Inflammatory macrophage treated with lipopolysaccharide for 4 hours (primary cell): Measurements from ENCODE around the gene TNF.
A peak's percentile ranks its signal among the peaks of the same experiment; 100 is the strongest.

Experiments used
- DNase-seq: peaks from one replicate; pipeline ENCODE4 v3.0.0-alpha.2; 2020

TNF gene

DNA sequence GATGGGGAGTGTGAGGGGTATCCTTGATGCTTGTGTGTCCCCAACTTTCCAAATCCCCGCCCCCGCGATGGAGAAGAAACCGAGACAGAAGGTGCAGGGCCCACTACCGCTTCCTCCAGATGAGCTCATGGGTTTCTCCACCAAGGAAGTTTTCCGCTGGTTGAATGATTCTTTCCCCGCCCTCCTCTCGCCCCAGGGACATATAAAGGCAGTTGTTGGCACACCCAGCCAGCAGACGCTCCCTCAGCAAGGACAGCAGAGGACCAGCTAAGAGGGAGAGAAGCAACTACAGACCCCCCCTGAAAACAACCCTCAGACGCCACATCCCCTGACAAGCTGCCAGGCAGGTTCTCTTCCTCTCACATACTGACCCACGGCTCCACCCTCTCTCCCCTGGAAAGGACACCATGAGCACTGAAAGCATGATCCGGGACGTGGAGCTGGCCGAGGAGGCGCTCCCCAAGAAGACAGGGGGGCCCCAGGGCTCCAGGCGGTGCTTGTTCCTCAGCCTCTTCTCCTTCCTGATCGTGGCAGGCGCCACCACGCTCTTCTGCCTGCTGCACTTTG is at the start of gene TNF:
Gene TNF, plus strand, starts transcription at position 231 of the 567 bp plus-strand sequence. Its CDS starts 177 bp downstream, at position 408.
- DNase-seq = peak; percentile 98

DNA sequence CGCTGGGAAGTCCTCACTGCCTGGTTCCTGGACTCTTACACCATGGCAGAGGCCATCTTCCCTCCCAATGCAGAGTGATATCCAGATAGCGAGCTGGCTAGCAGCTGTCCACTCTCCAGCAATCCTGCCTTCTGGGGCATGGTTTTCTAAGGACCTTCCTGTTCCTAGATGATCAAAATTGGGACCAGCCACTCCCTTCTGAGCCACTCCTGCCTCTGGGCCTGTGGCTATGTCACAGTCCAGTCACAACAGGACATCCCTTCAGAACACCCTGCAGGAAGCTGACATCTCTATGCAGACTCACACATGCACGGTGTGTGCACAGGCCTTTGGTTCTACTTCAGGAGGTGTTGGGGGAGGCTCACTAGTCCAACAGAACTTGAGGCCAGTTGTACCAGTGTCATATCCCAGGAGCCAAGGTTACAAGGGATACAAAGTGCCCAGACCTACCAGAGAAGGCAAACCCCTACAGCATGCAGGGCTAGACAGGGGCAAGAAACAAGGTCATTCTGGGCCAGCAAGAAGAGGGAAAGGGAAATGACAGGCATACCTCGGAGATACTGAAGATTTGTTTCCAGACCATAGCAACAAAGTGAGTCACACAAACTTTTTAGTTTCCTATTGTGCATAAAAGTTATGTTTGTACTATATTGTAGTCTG is 49.3 kb upstream of the TNF start:
- no peak for DNase-seq

DNA sequence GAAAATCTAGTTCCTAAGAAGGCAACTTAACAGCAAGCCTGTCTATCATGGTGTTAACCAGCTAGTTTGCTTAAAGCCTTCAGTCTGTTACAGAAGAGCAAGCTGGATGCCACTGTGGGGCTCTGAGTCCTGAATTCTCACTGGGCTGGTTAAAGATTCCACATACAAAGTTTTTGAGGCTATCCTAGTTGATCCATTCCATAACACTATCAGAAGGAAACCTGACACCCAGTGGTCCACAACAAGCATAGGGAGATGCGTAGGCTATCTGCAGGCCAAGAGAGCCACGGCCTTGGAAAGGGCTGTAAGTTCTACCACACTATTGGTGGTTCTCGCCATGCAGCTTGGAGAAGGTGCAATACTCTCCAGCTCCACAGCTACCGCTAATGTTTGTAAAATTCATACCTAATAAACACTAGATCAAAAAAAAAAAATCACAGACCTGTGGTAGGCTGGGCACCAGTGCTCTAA is 47.0 kb upstream of the TNF start:
- DNase-seq = no peak

DNA sequence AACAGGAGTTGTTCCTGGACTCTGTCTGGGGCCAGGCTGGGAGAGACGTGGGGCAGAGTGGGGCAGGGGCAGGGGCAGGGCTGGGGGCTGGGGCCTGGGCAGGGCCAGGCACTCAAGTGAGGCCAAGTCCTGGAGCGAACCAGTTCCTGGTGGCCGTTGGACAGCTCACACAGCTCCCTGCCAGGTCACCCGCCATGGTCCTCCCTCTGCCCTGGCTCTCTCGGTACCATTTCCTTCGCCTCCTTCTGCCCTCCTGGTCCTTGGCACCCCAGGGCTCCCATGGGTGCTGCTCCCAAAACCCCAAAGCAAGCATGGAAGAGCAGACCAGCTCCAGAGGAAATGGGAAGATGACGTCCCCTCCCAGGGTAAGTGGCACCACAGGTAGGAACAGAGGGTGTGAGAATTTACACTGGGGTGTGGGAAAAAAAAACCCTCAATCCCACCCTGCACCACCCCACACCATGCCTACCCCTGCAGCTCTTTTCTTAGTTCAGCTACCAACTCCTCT is 46.5 kb upstream of the TNF start, which contains the start of gene MCCD1:
Gene MCCD1, plus strand, starts transcription at position 142 of the 508 bp plus-strand sequence. Its CDS starts 53 bp downstream, at position 195.
- DNase-seq = no peak

DNA sequence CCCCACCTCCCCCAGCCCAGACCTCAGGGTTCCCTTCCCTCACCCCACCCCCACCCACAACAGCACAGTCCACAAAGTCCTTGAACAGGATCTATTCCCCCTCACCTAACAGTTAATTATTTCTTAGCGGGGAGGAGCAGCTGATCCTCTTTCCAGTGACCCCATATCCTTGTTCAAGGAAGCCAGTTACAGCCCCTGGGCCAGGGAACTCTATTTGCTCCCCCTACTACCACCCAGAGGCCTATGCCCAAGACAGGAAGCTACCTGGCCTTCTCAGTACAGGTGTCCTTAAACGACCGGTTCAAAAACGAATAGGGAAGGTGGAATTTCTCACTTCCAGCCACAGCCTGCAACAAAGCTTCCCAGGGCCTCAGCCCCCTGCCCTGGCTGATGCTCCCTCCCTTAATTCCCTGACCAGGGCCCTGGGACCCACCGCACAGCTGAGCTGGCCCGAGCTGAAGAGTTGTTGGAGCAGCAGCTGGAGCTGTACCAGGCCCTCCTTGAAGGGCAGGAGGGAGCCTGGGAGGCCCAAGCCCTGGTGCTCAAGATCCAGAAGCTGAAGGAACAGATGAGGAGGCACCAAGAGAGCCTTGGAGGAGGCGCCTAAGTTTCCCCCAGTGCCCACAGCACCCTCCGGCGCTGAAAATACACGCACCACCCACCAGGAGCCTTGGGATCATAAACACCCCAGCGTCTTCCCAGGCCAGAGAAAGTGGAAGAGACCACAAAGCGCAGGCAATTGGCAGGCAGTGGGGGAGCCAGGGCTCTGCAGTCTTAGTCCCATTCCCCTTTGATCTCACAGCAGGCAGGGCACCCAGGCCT is 45.8 kb upstream of the TNF start:
- DNase-seq = no peak

DNA sequence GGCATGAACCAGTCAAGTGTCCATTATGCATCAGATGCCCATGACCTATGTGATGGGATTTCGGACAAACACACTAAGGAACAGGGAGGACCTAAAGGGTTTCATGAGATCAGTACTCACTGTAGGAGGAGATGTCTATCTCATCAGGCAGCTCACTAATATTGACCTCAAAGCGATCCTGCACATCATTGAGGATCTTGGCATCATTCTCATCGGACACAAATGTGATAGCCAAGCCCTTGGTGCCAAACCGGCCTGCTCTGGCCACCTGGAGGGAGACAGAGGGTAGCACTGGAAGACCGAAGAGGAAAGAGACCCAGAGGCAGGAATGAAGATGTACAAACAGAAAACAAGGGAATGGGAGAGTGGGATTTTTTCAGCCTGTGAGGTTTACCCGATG is 44.7 kb upstream of the TNF start:
- no peak for DNase-seq

DNA sequence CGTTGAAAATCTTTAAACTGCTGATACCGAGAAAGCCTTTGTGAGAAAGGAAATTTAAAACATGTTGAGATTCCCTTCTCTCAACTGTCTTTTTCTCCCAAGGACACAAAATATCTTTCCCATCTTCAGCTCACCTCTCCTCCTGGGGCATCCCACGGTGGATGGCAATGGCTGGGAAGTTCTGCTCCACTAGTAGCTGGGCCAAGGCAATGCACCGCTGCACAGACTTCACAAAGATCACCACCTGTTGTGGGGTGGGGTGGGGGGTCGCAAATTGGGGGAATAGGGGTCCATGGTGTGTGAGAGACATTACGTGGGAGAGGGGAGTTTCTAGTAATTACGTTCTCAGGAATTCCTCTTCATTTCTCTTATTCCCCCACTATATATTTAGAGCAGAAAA is 44.2 kb upstream of the TNF start:
- no peak for DNase-seq

DNA sequence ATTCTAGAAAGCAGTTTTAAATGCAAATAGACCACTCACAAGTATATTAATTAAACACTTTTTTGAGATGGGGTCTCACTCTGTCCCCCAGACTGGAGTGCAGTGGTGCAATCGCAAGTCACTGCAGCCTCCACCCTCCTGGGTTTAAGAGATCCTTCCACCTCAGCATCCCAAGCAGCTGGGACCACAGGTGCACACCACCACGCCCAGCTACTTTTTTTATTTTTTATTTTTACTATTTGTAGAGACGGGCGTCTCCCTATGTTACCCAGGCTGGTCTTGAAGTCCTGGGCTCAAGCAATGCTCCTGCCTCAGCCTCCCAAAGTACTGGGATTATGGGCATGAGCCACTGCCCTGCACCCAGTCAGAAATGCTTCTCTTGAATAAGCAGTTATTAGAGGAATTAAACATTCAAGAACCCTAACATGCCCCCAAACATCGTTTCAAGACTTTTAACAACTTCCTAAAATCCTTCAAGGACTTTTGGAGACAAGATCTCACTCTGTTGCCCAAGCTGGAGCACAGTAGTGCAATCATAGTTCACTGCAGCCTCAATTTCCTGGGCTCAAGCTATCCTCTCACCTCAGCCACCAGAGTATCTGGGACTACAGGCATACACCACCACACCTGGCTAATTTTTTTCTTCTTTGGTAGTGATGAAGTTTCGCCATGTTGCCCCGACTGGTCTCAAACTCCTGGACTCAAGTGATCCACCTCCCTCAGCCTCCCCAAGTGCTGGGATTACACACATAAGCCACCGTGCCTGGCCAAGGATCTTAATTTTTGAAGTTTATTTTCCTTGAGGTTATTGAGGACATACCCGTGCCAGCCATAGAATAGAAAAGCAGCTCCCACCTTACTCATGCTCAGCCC is 43.4 kb upstream of the TNF start:
- DNase-seq = no peak

DNA sequence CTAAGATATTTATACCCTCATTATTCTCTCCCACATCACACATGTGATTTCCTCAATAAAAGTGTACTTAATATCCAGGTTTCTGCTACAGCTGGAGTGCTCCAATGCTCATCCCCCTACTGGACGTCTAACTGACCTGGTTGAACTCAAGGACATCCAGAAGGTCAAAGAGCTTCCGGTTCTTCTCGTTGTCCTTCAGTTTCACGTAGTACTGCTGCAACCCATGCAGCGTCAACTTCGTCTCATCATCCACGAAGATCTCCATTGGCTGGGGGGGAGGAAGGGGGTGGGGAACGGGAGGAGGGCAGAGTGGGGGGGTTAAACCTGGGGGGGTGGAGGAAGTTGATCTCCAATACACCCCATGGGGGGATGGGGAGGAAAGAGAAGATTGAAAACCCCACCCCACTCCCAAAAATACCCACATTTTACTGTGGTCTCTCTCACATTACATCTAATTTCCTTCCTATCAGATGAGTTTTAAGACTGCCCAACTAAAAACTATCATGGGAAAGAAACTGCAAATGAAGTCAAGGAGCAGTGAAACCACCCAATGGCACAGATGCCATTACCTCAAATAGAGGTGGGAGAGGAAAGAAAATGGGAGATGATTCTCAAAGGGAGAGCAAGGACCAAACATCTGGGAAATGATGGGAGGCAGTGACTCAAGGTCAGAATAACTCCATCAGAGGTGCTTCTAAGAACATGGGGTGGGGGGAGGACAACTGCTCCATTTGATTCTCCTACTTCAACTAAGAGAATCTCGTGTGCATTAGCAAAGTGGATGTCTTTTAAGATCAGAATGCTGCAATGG is 42.5 kb upstream of the TNF start:
- no peak for DNase-seq

DNA sequence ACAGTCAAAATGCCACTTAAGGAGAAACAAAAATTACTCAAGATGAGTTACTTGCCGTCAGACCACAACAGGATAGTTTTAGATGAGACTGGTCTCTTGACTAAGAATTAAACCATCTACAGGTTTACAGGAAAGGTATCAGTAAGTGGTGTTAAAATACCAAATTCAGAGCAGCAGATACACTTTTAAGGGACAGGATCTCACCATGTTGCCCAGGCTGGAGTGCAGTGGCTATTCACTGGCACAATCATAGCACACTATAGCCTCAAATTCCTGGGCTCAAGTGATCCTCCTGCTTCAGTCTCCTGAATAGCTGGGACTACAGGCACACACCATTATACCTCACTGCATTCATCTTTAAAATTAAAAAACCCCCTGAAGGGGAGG is 41.9 kb upstream of the TNF start:
- no peak for DNase-seq

DNA sequence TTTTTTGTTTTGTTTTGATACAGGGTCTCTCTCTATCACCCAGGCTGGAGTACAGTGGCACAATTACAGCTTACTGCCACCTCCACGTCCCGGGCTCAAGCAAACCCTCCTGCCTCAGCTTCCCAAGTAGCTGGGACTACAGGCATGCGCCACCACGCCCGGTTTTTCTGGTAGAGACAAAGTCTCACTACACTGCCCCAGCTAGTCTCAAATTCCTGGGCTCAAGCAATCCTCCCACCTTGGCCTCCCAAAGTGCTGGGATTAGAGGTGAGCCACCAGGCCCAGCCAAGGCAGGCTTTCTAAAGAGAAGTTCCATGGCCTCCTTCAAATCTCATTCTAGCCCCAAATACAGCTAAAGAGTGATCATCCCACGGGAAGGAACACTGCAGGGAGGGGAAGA is 41.4 kb upstream of the TNF start:
- DNase-seq = no peak

DNA sequence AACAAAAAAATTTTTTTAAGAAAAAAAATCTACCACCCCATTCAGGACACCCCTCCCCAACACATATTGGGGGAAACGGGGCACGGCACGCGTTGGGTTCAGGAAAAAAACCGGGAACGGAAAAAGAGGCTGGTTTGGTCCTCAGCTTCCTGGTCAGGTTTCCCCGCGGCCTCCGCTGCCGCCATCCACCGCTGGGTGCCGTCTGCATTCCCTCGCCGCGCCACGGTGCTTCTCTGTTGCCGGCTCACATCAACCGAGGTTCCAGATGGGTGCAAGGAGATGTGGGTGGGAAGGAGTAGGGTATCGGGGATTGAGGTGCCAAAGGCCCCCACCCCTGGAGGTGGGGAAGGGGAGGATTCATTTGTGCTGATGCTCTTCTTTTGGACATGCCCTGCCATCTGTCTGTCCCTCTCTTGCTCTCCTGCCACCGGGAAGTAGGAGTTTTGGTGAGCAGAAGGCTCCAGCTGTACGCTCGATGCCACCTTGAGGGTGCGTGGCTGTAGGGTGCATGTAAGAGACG is 40.8 kb upstream of the TNF start:
- no peak for DNase-seq

DNA sequence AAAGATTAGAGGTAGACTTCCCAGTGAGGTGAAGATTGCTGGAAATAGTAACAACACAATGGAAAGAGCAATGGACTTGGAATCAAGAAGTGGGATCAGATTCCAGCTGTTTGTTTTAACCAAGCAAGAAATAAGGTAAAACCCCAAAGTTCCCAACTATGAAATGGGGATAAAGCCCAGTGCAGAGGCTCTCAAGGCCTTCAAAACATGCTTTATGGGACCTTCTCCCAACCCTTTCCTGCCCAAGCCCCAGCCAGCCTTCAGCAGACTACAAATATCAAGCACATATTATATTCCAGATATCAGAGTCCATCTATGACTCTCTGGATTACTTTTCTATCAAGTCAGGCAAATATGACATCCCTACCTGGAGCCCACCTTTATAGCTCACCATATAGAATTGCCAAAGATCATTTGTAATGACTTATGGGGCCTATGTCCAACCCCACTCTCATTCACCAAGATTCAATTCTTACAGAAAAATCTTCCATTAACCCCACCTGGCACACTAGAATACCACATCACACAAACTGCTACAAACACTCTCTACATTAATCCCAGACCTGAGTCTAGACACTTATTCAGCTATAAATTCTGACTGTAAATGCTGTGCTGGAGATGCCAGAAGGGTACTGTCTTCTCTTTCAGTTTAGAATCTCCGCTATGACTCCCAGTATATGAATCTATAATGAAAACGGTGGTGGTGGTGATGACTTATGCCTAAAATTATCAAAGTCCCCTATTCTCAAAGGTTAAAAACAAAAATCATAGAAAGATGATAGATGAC is 39.6 kb upstream of the TNF start:
- no peak for DNase-seq

DNA sequence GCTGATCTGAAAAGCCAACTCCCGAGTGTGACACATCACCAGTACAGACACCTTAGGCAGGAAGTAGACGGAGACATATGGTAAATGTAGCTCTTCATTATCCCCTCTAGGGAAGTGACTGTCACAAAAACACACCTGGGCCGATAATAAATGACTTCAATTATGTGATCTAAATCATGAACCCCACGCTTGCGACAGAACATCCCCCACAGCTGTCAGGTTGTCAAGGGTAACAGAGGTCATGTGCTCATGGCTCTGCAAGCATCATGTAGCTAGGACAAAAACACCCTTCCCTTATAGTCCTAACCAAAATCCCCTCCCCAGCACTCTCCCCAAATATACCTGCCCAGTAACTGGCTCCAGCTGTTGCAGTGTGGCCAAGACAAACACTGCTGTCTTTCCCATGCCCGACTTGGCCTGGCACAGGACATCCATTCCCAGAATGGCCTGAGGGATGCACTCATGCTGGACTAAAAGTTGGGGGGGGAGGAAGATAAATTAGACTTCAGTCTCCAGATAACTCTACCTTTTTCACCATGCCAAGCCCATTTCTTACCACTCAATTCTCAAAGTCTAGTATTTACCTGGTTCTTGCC is 36.5 kb upstream of the TNF start:
- no peak for DNase-seq

DNA sequence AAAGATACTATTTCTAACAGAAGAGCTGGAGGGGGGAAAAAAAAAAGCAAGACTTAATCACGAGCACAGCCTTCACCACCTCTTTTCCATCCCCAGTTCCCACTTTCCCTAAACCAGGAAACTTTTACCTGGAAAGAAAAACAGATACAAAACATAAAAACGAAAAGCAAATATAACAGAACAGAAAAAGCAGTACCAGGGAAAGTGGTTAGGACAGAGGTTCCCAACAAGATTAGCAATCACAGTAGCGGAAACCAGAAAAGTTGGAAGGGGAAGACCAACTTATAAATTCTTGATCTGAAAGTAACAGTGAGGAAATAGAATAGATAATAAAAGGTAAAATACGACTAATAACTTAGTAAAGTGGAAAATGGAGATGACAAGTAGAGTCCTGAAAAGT is 34.7 kb upstream of the TNF start:
- no peak for DNase-seq

DNA sequence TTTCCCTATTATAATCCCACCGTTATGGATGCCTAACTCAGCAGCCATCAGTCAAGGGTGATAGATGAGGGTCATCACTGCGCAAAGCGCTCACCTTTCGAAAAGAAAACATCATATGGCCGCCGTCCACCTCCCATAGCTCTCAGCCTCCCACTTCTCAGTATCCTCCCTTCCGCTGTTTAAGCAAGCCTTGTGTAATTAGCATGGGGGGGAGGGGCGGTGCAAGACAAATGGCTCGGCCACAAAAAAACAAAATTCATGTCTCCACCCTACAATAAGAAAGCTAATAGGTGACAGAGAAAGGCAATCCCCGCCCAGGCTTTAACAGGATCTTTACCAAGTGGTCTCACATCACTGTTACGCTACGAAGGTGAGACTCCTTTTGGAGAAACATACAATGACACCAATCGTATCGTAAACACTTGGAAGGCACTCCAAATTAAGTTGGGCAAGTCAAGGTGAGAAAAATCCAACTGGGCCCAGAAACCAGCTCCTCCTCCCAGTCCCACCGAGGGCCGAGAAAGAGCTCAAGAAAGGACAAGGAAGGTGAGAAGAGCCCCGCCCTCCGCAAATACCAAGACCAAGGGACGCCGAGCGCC is 34.2 kb upstream of the TNF start:
- peak; percentile 68 for DNase-seq

DNA sequence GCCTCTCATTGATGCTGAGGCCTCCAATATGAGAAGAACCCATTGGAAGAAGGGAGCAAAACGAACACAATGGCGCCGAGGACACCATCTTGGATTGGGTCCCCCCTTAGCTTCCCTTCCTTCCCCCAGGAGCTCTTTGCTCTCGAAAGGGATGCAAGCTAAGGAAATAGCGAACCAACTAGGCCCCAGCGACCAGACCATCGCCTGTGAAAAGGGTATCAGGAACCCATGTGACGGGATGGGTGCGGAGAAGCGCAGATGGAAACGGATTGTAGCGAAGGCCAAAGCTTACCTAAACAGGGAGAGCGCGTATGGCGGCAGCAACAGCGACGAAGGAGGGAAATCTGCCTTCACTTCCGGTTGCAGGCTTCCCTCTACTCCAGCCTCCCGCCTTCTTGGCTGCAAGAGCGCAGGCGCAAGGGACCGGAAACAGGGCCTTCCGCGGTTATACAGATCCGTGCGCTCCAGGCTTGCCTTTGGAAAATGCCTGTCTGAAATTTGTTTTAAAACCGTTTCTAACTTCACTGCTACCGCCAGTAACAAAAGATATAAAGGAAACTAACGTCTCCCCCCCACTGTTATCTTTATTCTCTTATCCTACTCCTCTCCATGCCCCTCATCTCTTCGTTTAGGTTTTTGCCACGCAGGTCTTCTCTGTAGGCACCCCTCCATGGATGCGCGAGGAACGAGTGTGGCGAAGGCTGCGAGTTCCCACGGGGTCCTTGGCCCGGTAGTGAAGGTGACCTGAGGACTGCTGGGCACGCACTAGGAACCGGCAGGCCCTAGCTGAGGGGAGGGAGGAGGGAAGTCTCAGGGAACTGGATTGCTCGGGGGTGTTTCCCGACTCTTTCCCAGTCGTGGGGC is 33.5 kb upstream of the TNF start, which contains the start of gene DDX39B:
Gene DDX39B, minus strand, starts transcription at position 346 of the 864 bp plus-strand sequence. CDS start 1,471 bp downstream, outside the sequence.
- DNase-seq = peak; percentile 98

DNA sequence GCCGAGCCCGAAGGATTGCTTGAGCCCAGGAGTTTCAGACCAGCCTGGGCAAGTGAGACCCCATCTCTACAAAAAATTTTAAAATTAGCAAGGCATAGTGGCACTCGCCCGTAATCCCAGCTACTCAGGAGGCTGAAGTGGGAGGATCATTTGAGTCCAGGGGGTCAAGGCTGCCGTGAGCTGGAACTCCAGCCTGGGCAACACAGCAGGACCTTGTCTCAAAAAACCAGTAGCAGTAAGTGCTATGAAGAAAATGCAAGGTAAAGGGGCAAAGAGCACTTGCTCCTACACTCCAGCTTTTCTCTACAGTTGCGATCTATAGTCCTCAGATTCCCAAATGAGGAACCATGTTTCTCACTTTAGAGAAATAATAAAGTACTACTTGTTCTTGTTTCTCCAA is 31.7 kb upstream of the TNF start:
- no peak for DNase-seq

DNA sequence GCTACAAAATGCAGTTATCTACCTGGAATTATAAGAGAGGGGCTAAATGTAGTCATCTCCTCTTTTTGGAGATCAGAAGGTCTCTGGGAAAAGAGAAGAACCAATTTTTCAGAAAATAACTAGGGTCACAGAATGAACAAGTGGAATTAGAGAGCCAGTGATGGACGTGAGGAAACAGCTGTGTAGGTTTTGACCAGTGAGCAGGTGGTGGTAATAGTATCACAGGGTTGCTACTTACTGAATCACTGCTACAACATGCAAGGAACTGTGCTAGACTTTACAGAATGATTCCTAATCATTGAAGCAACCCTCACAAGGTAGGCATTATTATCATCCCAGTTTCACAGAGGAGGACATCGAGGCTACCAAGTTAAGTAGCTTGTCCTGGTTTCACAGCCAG is 30.7 kb upstream of the TNF start:
- DNase-seq = no peak
